ENCODE data around the gene PRSS12. TPM values are rescaled to one million over a fixed set of nuclear protein-coding genes. Genes with fewer than 3 reads are reported as not detected.

PRSS12 gene
- total and polyA plus RNA-seq, 2 experiments from 2014 or later = 5.5 to 12.9 TPM

- TF ChIP-seq ZNF462 (CRISPR knock-in tag; IDR thresholded peaks at IDR 0.05) (no peak), ZNF331 (CRISPR knock-in tag; IDR thresholded peaks at IDR 0.05; ENCODE audit: low read depth) (no peak), EZH2 (IDR thresholded peaks at IDR 0.05; ENCODE audit: low read depth, unreplicated experiment) (no peak), STAT1 (IDR thresholded peaks at IDR 0.05; ENCODE audit: unreplicated experiment) (no peak)
Observed at GRCh38 chr4:118286685-118287084, 66.1 kb downstream of the PRSS12 start (continued).

DNA sequence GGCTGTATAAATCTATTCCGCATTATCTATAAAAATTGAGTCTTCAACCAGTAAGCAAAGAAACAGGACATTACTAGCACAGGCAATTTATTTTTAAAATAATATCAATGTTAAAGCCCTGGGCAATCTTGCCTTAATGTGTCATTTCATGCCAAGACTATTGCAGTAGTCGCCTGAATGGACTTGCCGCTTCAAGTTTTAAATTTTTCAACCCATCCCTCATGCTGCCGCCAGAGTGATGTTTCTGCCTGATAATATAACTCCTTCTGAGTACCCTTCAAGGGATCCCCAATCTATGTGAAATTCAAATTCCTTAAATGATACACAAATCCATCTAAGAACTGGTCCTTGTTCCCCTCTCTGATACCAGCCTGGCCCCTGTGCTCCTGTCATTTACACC, 66.9 kb downstream of the PRSS12 start:
- Histone ChIP-seq H3K4me2 (no peak overlapping the region), H3K4me3 (no peak overlapping the region), H3F3A (replicated peaks; ENCODE audit: low read depth) (peaks cover 5% of the 10 kb centered on the region; the same call in 1 of the 2 replicates), H3K27me3 (ENCODE audit: insufficient read depth) (no peaks in the 10 kb centered on the region), H2AFZ (no peak overlapping the region), H3K4me1 (ENCODE audit: insufficient read depth) (peaks cover 10% of the 10 kb centered on the region), H3K9me2 (ENCODE audit: insufficient read depth) (no peaks in the 10 kb centered on the region), H3K36me3 (ENCODE audit: insufficient read depth) (no peaks in the 10 kb centered on the region), H4K20me1 (replicated peaks; ENCODE audit: insufficient read depth) (no peaks in the 10 kb centered on the region), H3K27ac (ENCODE audit: low read depth) (no peak overlapping the region), H3K79me2 (replicated peaks; ENCODE audit: insufficient read depth) (no peaks in the 10 kb centered on the region)
- DNase-seq (ENCODE audit: low spot score) = no peak
- H3K36me3 Mint-ChIP-seq (ENCODE audit: low read depth) = peaks cover 11% of the 10 kb centered on the region; the same call in 2 of the 3 replicates
- H3K4me1 Mint-ChIP-seq = peaks cover 15% of the 10 kb centered on the region
- H3K4me3 Mint-ChIP-seq = no peak overlapping the region
- no peak for TF ChIP-seq EZH2phosphoT487 (IDR thresholded peaks at IDR 0.05; ENCODE audit: unreplicated experiment)
- no peak for TF ChIP-seq ETS1 (IDR thresholded peaks at IDR 0.05)
- no peak for TF ChIP-seq EZH2 (IDR thresholded peaks at IDR 0.05; ENCODE audit: low read depth, unreplicated experiment)
- no peak for TF ChIP-seq POLR2AphosphoS5 (IDR thresholded peaks at IDR 0.05; ENCODE audit: low read depth)
- no peak for TF ChIP-seq STAT1 (IDR thresholded peaks at IDR 0.05; ENCODE audit: unreplicated experiment)
- no peak for TF ChIP-seq CTCF (conservative IDR thresholded peaks at IDR 0.05; ENCODE audit: low read depth in 2 of 2)
- no peak overlapping the region for H3K27ac Mint-ChIP-seq
- no peak for ATAC-seq
- no peaks in the 10 kb centered on the region for H3K9me3 Mint-ChIP-seq
- H3K27me3 Mint-ChIP-seq (ENCODE audit: insufficient read depth, low read depth, poor library complexity) = no peaks in the 10 kb centered on the region

Data from GM23338 (cell line).